Keratinocyte (primary cell): Measurements from ENCODE around the gene DYNLRB2. TPM values are rescaled to one million over a fixed set of nuclear protein-coding genes. Genes with fewer than 3 reads are reported as not detected.

Source experiments
- DNase-seq: peaks from one replicate; pipeline ENCODE4 v3.0.0-alpha.2; 2011; ENCODE audit warnings: low read depth, missing footprints, low spot score
- FAIRE-seq: peaks from 2 replicates; lab custom pipeline; 2011; peaks lifted over from hg19 to GRCh38; lab: Jason Lieb, UNC
- H2AFZ ChIP-seq: 2 replicates; pipeline ENCODE4 v1.6.0; 2012; ENCODE audit warnings: low read length, control low read depth, inconsistent platforms; ENCODE audit not compliant: control insufficient read depth
- H3K27ac ChIP-seq: 2 replicates; pipeline ENCODE4 v1.5.1; 2011; ENCODE audit warnings: low read length; ENCODE audit not compliant: control insufficient read depth, insufficient read depth
- H3K27me3 ChIP-seq: 3 replicates; pipeline ENCODE4 v1.6.0; 2011; ENCODE audit warnings: low read length; ENCODE audit not compliant: control insufficient read depth, insufficient read depth; ENCODE audit errors: extremely low read depth
- H3K36me3 ChIP-seq, 2 experiments: 2 replicates in 1 of 2; 3 replicates in 1 of 2; pipeline ENCODE4 v1.5.1; 2011; ENCODE audit warnings: low read length in 2 of 2, mild to moderate bottlenecking in 1 of 2; ENCODE audit not compliant: control insufficient read depth in 2 of 2, insufficient read depth in 2 of 2; ENCODE audit errors: extremely low read depth in 1 of 2
- H3K4me1 ChIP-seq: 3 replicates; pipeline ENCODE4 v1.5.1; 2011; ENCODE audit warnings: low read length; ENCODE audit not compliant: control insufficient read depth, insufficient read depth; ENCODE audit errors: extremely low read depth
- H3K4me2 ChIP-seq: 3 replicates; pipeline ENCODE4 v1.6.0; 2011; ENCODE audit warnings: low read depth, low read length; ENCODE audit not compliant: control insufficient read depth, insufficient read depth; ENCODE audit errors: extremely low read depth
- H3K4me3 ChIP-seq, 3 experiments: fragments of 200-600 bp in 1 of 3; sonication (generic) in 1 of 3; 2 replicates in 2 of 3; 3 replicates in 1 of 3; pipeline ENCODE4 v1.5.1; 2011 to 2016; ENCODE audit warnings: low read length in 3 of 3, mild to moderate bottlenecking in 3 of 3, control low read depth in 2 of 3, inconsistent platforms in 1 of 3, low read depth in 1 of 3, mixed read lengths in 1 of 3, mixed run types in 1 of 3, moderate library complexity in 1 of 3; ENCODE audit not compliant: control insufficient read depth in 2 of 3, insufficient read depth in 2 of 3; ENCODE audit errors: extremely low read depth in 1 of 3
- H3K79me2 ChIP-seq: 2 replicates; pipeline ENCODE4 v1.6.0; 2012; ENCODE audit warnings: low read length; ENCODE audit not compliant: control insufficient read depth, insufficient read depth
- H3K9ac ChIP-seq: 3 replicates; pipeline ENCODE4 v1.6.0; 2011; ENCODE audit warnings: low read length; ENCODE audit not compliant: control insufficient read depth, insufficient read depth; ENCODE audit errors: extremely low read depth
- H3K9me1 ChIP-seq: 3 replicates; pipeline ENCODE4 v1.6.0; 2011; ENCODE audit warnings: low read length; ENCODE audit not compliant: control insufficient read depth, insufficient read depth; ENCODE audit errors: extremely low read depth
- H3K9me3 ChIP-seq: 2 replicates; pipeline ENCODE4 v1.5.1; 2012; ENCODE audit warnings: low read depth, low read length; ENCODE audit not compliant: control insufficient read depth
- H4K20me1 ChIP-seq: 3 replicates; pipeline ENCODE4 v1.6.0; 2011; ENCODE audit warnings: low read length; ENCODE audit not compliant: control insufficient read depth, insufficient read depth; ENCODE audit errors: extremely low read depth
- EZH2 ChIP-seq: IDR thresholded peaks from one replicate; pipeline ENCODE4 v1.6.1; 2012; ENCODE audit warnings: inconsistent platforms, mild to moderate bottlenecking, low read length, moderate library complexity
- dilution Hi-C: fragments of 300-500 bp; cut with MboI; formaldehyde crosslinking; loops from one replicate; pipeline ENCODE4 v1.7.0; 2020; ENCODE audit warnings: low sequenced_read_pairs; ENCODE audit not compliant: extremely low pct_ligation_motif_present
- polyA plus RNA-seq, 5 experiments: library from polyadenylated mRNA; depleted of rRNA in 3 of 5; stranded (reverse) in 3 of 5; stranded (forward) in 1 of 5; unstranded in 1 of 5; fragments of >200 nt; gene quantifications; 1 replicate in 1 of 5; 2 replicates in 3 of 5; 3 replicates in 1 of 5; pipeline versions ENCODE4 v1.2.1 to v1.2.3, GENCODE V29; 2011 to 2012; ENCODE audit warnings: missing spikeins in 2 of 5, low read depth in 1 of 5, low replicate concordance in 1 of 5
- TF ChIP-seq, protein P1 (sequence below), 3 experiments: IDR thresholded peaks in 1 of 3; conservative IDR thresholded peaks in 1 of 3; optimal IDR thresholded peaks in 1 of 3; 2 replicates in 2 of 3; 3 replicates in 1 of 3; pipeline versions ENCODE3 to v1.5.1; 2011; ENCODE audit warnings: low read length in 3 of 3, mild to moderate bottlenecking in 3 of 3, moderate library complexity in 2 of 3, control low read depth in 1 of 3, inconsistent platforms in 1 of 3; ENCODE audit not compliant: insufficient read depth in 2 of 3; ENCODE audit errors: extremely low read depth in 1 of 3

The DYNLRB2 gene
- polyA plus RNA-seq, 1 donor (not counting 4 experiments of a cell fraction or from before 2014, with no cell fraction given) = 0.51 TPM

DNA sequence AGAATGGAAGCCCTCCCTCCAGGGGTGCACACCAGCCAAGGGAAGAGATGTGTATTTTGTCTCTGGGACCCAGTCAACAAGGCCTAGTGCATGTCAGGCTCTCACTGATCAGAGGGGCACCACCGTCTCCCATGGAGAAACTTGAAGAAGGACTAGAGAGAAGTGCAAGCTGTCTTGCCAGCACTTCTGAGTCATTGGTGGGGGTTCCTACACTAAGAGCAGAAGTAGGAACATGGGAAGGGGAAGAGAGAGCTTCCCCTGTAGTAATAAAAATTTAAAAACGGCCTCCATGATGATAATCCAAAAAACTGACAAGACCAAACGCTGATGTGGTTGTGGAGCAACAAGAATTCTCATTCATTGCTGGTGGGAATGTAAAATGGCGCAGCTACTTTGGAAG lies 46.3 kb downstream of the DYNLRB2 start:
- dilution Hi-C loops = no loop called here
- DNase-seq = no peak

DNA sequence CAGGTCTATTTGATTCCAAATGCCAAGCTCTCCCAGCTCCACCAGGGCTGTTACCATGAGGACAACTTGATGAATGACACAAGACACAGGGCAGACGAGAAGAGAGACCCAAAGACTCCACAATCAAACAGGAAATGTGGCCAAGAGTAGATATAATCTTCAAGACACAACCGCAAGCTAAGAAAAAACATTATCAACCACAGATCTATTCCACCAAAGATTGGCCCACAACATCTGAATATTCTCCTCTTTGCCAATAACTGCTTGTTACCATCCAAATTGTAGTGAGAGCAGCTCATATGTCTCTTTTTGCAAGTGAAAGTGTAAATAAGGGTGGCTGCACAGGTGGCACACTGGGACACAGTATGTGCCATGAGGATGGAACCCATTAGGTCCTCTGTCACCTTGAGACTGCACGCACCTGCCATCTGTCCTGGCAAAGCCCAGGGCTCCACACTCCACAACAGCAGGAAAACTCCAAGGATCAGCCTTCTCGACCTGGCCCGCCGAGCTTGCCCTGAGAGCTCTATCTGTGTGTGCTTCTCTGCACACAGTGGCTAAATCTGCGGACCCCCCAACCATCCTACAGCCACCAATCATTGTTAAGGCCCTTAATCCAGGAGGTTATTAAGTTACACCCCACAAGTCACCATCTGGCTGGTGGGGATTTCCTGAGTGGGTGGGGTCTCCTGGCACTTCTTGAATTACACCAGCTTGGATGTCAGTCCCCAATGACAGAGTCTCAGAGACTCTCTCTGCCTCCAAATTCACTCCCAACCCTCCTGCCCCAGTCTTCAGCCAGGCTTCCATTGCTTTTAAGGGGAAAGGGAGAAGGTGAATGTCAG lies 50.5 kb downstream of the DYNLRB2 start:
- dilution Hi-C loops = no loop called here
- Histone ChIP-seq H3K9me1 (no peaks in the 10 kb centered on the region), H3K4me2 (no peak overlapping the region), H3K9me3 (no peaks in the 10 kb centered on the region), H3K36me3 (no peaks in the 10 kb centered on the region), H2AFZ (no peak overlapping the region), H3K4me3 (no peak overlapping the region), H3K4me1 (peaks cover 8% of the 10 kb centered on the region), H3K79me2 (no peaks in the 10 kb centered on the region), H3K27ac (no peak overlapping the region), H3K9ac (no peak overlapping the region), H4K20me1 (no peaks in the 10 kb centered on the region), H3K27me3 (no peaks in the 10 kb centered on the region)
- FAIRE-seq = no peak
- TF ChIP-seq, protein P1, sequence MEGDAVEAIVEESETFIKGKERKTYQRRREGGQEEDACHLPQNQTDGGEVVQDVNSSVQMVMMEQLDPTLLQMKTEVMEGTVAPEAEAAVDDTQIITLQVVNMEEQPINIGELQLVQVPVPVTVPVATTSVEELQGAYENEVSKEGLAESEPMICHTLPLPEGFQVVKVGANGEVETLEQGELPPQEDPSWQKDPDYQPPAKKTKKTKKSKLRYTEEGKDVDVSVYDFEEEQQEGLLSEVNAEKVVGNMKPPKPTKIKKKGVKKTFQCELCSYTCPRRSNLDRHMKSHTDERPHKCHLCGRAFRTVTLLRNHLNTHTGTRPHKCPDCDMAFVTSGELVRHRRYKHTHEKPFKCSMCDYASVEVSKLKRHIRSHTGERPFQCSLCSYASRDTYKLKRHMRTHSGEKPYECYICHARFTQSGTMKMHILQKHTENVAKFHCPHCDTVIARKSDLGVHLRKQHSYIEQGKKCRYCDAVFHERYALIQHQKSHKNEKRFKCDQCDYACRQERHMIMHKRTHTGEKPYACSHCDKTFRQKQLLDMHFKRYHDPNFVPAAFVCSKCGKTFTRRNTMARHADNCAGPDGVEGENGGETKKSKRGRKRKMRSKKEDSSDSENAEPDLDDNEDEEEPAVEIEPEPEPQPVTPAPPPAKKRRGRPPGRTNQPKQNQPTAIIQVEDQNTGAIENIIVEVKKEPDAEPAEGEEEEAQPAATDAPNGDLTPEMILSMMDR (optimal IDR thresholded peaks at IDR 0.05 in 1 of 3, IDR thresholded peaks at IDR 0.05 in 1 of 3, conservative IDR thresholded peaks at IDR 0.05 in 1 of 3; ENCODE audit: extremely low read depth in 1 of 3, insufficient read depth in 2 of 3, low read length in 3 of 3) = no peak
- TF ChIP-seq EZH2 = no peak
- no peak for DNase-seq

More for the DNA sequence above, 46.3 kb downstream of the DYNLRB2 start:
- H3K9me3 ChIP-seq = no peaks in the 10 kb centered on the region
- H4K20me1 ChIP-seq = no peaks in the 10 kb centered on the region
- H3K27ac ChIP-seq = no peak overlapping the region
- H3K4me2 ChIP-seq = no peak overlapping the region
- TF ChIP-seq EZH2 = no peak
- TF ChIP-seq, protein P1 (optimal IDR thresholded peaks at IDR 0.05 in 1 of 3, IDR thresholded peaks at IDR 0.05 in 1 of 3, conservative IDR thresholded peaks at IDR 0.05 in 1 of 3; ENCODE audit: extremely low read depth in 1 of 3, insufficient read depth in 2 of 3, low read length in 3 of 3) = no peak
- no peaks in the 10 kb centered on the region for H3K79me2 ChIP-seq
- no peaks in the 10 kb centered on the region for H3K36me3 ChIP-seq
- H3K9ac ChIP-seq = no peak overlapping the region
- no peak overlapping the region for H3K4me3 ChIP-seq
- H3K9me1 ChIP-seq = no peaks in the 10 kb centered on the region
- no peaks in the 10 kb centered on the region for H3K4me1 ChIP-seq
- no peaks in the 10 kb centered on the region for H3K27me3 ChIP-seq
- no peak overlapping the region for H2AFZ ChIP-seq
- no peak for FAIRE-seq
